ENCODE results near the gene VWF.

Gene VWF

GRCh38 chr12:6133642-6134041 lies 9.2 kb upstream of the VWF start:
- Mint-ChIP-seq H3K9me3 (peaks cover 2% of the 10 kb centered on the region), H3K36me3 (no peaks in the 10 kb centered on the region), H3K4me3 (no peak overlapping the region), H3K27ac (no peak overlapping the region), H3K27me3 (peaks cover 5% of the 10 kb centered on the region), H3K4me1 (no peaks in the 10 kb centered on the region)
- DNase-seq (ENCODE audit: low spot score in 2 of 2) (no peak), ATAC-seq (ENCODE audit: low read depth) (no peak)

DNA sequence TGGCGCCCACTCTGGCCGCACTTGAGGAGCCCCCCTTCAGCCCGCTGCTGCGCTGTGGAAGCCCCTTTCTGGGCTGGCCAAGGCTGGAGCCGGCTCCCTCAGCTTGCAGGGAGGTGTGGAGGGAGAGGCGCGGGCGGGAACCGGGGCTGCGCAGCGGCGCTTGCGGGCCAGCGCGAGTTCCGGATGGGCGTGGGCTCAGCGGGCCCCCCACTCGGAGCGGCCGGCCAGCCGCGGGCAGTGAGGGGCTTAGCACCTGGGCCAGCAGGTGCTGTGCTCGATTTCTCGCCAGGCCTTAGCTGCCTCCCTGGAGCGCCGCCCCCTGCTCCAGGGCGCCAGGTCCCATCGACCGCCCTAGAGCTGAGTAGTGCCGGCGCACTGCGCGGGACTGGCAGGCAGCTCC lies 8.0 kb upstream of the VWF start:
- Mint-ChIP-seq H3K9me3 (peaks cover 2% of the 10 kb centered on the region), H3K36me3 (no peaks in the 10 kb centered on the region), H3K4me1 (no peaks in the 10 kb centered on the region), H3K27ac (no peak overlapping the region), H3K27me3 (peaks cover 5% of the 10 kb centered on the region), H3K4me3 (no peak overlapping the region)
- DNase-seq (ENCODE audit: low spot score in 2 of 2), result no peak
- ATAC-seq (ENCODE audit: low read depth), result no peak

DNA sequence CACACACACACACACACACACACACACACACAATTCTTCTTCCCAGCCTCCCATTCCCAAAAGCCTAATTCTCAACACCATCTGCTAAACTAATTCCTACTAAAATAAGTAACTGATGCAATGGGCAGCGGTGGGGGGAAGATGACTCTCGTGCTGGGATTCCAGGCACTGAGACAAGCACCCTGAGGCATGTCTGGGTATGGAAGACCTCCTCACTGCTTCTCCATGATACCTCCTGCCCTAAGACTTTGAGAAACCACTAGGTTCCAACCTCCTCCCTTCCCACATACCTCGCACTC lies 789 bp upstream of the VWF start:
- Mint-ChIP-seq H3K4me3 (no peak overlapping the region), H3K9me3 (no peaks in the 10 kb centered on the region), H3K36me3 (no peaks in the 10 kb centered on the region), H3K4me1 (no peaks in the 10 kb centered on the region), H3K27ac (no peak overlapping the region), H3K27me3 (peaks cover 10% of the 10 kb centered on the region)
- DNase-seq (ENCODE audit: low spot score in 2 of 2), result no peak
- ATAC-seq (ENCODE audit: low read depth), result no peak

- H3K27me3 Mint-ChIP-seq, result peaks cover 17% of the 10 kb centered on the region
- ATAC-seq (ENCODE audit: low read depth) (no peak), DNase-seq (ENCODE audit: low spot score in 2 of 2) (no peak)
- H3K9me3 Mint-ChIP-seq, result no peaks in the 10 kb centered on the region
- no peaks in the 10 kb centered on the region for H3K36me3 Mint-ChIP-seq
- no peaks in the 10 kb centered on the region for H3K4me1 Mint-ChIP-seq
- no peak overlapping the region for H3K4me3 Mint-ChIP-seq
- no peak overlapping the region for H3K27ac Mint-ChIP-seq
These were observed 1.2 kb downstream of the VWF start for GRCh38 chr12:6123258-6123657.

GRCh38 chr12:6122201-6122600 lies 2.3 kb downstream of the VWF start:
- peaks cover 17% of the 10 kb centered on the region for H3K27me3 Mint-ChIP-seq
- H3K36me3 Mint-ChIP-seq, result no peaks in the 10 kb centered on the region
- H3K4me1 Mint-ChIP-seq, result no peaks in the 10 kb centered on the region
- no peak overlapping the region for H3K27ac Mint-ChIP-seq
- H3K4me3 Mint-ChIP-seq, result no peak overlapping the region
- ATAC-seq (ENCODE audit: low read depth), result no peak
- H3K9me3 Mint-ChIP-seq, result no peaks in the 10 kb centered on the region
- no peak for DNase-seq (ENCODE audit: low spot score in 2 of 2)

- no peaks in the 10 kb centered on the region for H3K4me1 Mint-ChIP-seq
- ATAC-seq (ENCODE audit: low read depth) (no peak), DNase-seq (ENCODE audit: low spot score in 2 of 2) (no peak)
- H3K4me3 Mint-ChIP-seq, result no peak overlapping the region
- no peaks in the 10 kb centered on the region for H3K9me3 Mint-ChIP-seq
- H3K36me3 Mint-ChIP-seq, result no peaks in the 10 kb centered on the region
- H3K27me3 Mint-ChIP-seq, result peaks cover 17% of the 10 kb centered on the region
- no peak overlapping the region for H3K27ac Mint-ChIP-seq
These were observed 3.5 kb downstream of the VWF start for GRCh38 chr12:6120796-6121473.

GRCh38 chr12:6118891-6119568 lies 5.4 kb downstream of the VWF start:
- no peaks in the 10 kb centered on the region for H3K36me3 Mint-ChIP-seq
- DNase-seq (ENCODE audit: low spot score in 2 of 2), result no peak
- no peak for ATAC-seq (ENCODE audit: low read depth)
- H3K27me3 Mint-ChIP-seq, result peaks cover 17% of the 10 kb centered on the region
- H3K9me3 Mint-ChIP-seq, result no peaks in the 10 kb centered on the region
- H3K4me1 Mint-ChIP-seq, result no peaks in the 10 kb centered on the region
- H3K4me3 Mint-ChIP-seq, result no peak overlapping the region
- no peak overlapping the region for H3K27ac Mint-ChIP-seq

GRCh38 chr12:6116471-6117021 lies 7.9 kb downstream of the VWF start:
- ATAC-seq (ENCODE audit: low read depth) (no peak), DNase-seq (ENCODE audit: low spot score in 2 of 2) (no peak)
- H3K9me3 Mint-ChIP-seq, result no peaks in the 10 kb centered on the region
- H3K36me3 Mint-ChIP-seq, result no peaks in the 10 kb centered on the region
- H3K4me3 Mint-ChIP-seq, result no peak overlapping the region
- no peaks in the 10 kb centered on the region for H3K4me1 Mint-ChIP-seq
- H3K27ac Mint-ChIP-seq, result no peak overlapping the region
- peaks cover 11% of the 10 kb centered on the region for H3K27me3 Mint-ChIP-seq

DNA sequence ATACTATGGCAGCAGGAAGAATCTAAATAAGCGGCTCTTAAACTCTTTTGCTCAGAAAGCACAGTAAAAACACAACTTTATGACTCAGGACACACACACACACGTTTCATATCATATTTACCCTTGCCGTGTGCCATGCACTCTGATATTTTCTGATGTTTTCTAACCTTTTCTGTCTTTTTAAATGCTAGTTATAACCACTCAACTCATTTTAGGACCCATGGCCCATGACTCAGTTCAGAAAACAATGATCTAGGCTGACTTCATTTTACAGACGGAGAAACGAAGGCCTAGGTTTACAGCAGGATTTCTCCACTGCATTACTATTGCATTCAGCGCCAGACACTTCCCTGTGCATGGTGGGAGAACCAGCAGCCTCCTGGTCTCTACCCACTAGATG lies 9.1 kb downstream of the VWF start:
- ATAC-seq (ENCODE audit: low read depth), result no peak
- Mint-ChIP-seq H3K9me3 (no peaks in the 10 kb centered on the region), H3K4me3 (no peak overlapping the region), H3K36me3 (no peaks in the 10 kb centered on the region), H3K27ac (no peak overlapping the region), H3K4me1 (no peaks in the 10 kb centered on the region), H3K27me3 (peaks cover 8% of the 10 kb centered on the region)
- DNase-seq (ENCODE audit: low spot score in 2 of 2), result no peak

- ATAC-seq (ENCODE audit: low read depth) (no peak), DNase-seq (ENCODE audit: low spot score in 2 of 2) (no peak)
- no peaks in the 10 kb centered on the region for H3K36me3 Mint-ChIP-seq
- H3K4me1 Mint-ChIP-seq, result no peaks in the 10 kb centered on the region
- no peak overlapping the region for H3K27ac Mint-ChIP-seq
- no peaks in the 10 kb centered on the region for H3K9me3 Mint-ChIP-seq
- peaks cover 7% of the 10 kb centered on the region for H3K27me3 Mint-ChIP-seq
- no peak overlapping the region for H3K4me3 Mint-ChIP-seq
These were observed 10.0 kb downstream of the VWF start for GRCh38 chr12:6114476-6114870.

- no peak overlapping the region for H3K27ac Mint-ChIP-seq
These were observed 10.6 kb downstream of the VWF start for GRCh38 chr12:6113691-6114475.

GRCh38 chr12:6112004-6112403 lies 12.5 kb downstream of the VWF start:
- ATAC-seq (ENCODE audit: low read depth) (no peak), DNase-seq (ENCODE audit: low spot score in 2 of 2) (no peak)
- H3K4me1 Mint-ChIP-seq, result no peaks in the 10 kb centered on the region
- no peaks in the 10 kb centered on the region for H3K9me3 Mint-ChIP-seq
- H3K4me3 Mint-ChIP-seq, result no peak overlapping the region
- no peaks in the 10 kb centered on the region for H3K27me3 Mint-ChIP-seq
- H3K27ac Mint-ChIP-seq, result no peak overlapping the region
- no peaks in the 10 kb centered on the region for H3K36me3 Mint-ChIP-seq

More at GRCh38 chr12:6113691-6114475, 10.6 kb downstream of the VWF start:
- peaks cover 2% of the 10 kb centered on the region for H3K27me3 Mint-ChIP-seq
- ATAC-seq (ENCODE audit: low read depth), result no peak
- no peak for DNase-seq (ENCODE audit: low spot score in 2 of 2)
- H3K4me3 Mint-ChIP-seq, result no peak overlapping the region
- no peaks in the 10 kb centered on the region for H3K36me3 Mint-ChIP-seq
- no peaks in the 10 kb centered on the region for H3K9me3 Mint-ChIP-seq
- no peaks in the 10 kb centered on the region for H3K4me1 Mint-ChIP-seq

- ATAC-seq (ENCODE audit: low read depth) (no peak), DNase-seq (ENCODE audit: low spot score in 2 of 2) (no peak)
- no peaks in the 10 kb centered on the region for H3K36me3 Mint-ChIP-seq
- H3K4me1 Mint-ChIP-seq, result no peaks in the 10 kb centered on the region
- H3K27ac Mint-ChIP-seq, result no peak overlapping the region
- H3K4me3 Mint-ChIP-seq, result no peak overlapping the region
- H3K27me3 Mint-ChIP-seq, result no peaks in the 10 kb centered on the region
- no peaks in the 10 kb centered on the region for H3K9me3 Mint-ChIP-seq
These were observed 14.5 kb downstream of the VWF start for GRCh38 chr12:6110006-6110405.

GRCh38 chr12:6106218-6106617 lies 18.3 kb downstream of the VWF start:
- H3K27ac Mint-ChIP-seq, result no peak overlapping the region
- H3K4me3 Mint-ChIP-seq, result no peak overlapping the region
- H3K4me1 Mint-ChIP-seq, result peaks cover 3% of the 10 kb centered on the region
- no peaks in the 10 kb centered on the region for H3K9me3 Mint-ChIP-seq
- H3K27me3 Mint-ChIP-seq, result peaks cover under 1% of the 10 kb centered on the region
- no peaks in the 10 kb centered on the region for H3K36me3 Mint-ChIP-seq
- DNase-seq (ENCODE audit: low spot score in 2 of 2) (no peak), ATAC-seq (ENCODE audit: low read depth) (no peak)
